NCI-H146 treated with DMSO at 0.1 percent for 48 hours (cell line): ENCODE results near the gene PPP3CB.
A peak's percentile ranks its signal among the peaks of the same experiment; 100 is the strongest.

Experiments used
- DNase-seq: peaks from one replicate; lab custom pipeline; 2025; ENCODE audit not compliant: unreplicated experiment; lab: John Stamatoyannopoulos, UW

The PPP3CB gene

DNA sequence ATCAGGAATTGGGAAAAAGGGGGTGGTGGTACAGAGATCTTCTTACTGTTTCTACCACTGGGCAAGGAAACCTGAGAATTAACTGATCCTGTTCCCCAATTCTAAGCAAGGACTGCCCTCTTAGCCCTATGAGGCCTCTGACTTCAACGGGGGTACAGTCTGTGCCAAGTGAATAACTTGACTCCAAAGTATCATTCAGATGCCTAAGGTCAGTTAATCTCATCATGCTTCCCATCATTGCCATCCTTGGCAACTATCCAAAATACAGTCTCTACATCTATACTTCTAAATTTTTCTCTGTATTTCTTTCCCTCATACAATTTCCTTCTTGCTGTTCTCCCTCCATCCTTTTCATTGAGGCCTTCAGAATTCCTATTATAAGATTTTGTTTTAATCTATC lies 10.5 kb downstream of the PPP3CB start:
- no peak for DNase-seq

DNA sequence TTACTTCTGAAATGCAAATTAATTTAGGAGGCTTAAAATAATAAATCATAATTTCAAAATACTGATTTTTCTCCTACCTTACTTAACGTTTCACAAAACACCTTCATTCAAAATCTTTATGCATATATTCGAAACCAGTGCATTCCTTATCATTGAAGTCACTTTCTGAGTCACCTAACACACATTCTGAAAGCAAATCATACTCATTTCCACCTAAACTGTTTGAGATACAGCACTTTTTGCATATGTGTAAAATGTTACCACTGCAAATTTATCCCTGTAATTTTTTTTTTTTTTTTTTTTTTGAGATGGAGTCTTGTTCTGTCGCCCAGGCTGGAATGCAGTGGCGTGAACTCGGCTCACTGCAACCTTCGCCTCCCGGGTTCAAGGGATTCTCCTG lies 15.7 kb downstream of the PPP3CB start:
- DNase-seq = no peak

GRCh38 chr10:73478636-73479035 lies 17.2 kb downstream of the PPP3CB start:
- DNase-seq = no peak

GRCh38 chr10:73471226-73471625 lies 24.6 kb downstream of the PPP3CB start:
- no peak for DNase-seq

- DNase-seq = no peak
Measured at GRCh38 chr10:73469579-73469978, 26.2 kb downstream of the PPP3CB start.

GRCh38 chr10:73467206-73467605 lies 28.6 kb downstream of the PPP3CB start:
- no peak for DNase-seq

DNA sequence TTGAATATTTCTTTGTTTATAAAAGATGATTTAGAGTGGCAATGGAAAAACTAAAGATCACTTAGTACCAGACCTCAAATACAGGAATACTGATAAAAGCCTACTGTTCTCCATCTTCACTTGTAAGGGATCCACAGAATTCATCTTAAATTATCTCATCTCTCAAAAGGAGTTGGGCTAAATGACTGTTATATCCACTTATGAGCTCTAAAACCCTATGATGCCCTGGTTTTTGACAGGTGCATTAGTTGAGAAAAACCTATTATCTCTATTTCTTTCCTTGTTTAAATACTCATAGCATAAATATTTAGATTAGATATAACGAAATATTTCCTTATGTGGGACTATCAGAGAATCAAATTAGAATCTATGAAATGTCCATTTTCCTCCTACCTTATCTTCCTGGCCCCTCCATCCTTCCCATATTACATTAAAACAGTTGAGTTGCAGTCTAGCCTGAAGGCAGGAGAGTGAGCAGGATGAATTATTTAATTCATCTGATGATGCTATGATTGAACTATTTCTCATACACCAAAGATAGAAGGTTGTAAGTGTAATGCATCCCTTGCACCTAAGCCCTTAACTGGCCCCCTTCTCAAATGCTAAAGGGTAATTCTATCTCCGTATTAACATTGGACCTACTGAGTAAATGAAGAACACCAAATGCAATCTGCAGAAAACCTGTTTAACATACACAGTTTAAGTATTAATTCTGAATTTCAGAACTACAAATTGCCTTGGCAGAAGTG lies 29.7 kb downstream of the PPP3CB start:
- DNase-seq = no peak

DNA sequence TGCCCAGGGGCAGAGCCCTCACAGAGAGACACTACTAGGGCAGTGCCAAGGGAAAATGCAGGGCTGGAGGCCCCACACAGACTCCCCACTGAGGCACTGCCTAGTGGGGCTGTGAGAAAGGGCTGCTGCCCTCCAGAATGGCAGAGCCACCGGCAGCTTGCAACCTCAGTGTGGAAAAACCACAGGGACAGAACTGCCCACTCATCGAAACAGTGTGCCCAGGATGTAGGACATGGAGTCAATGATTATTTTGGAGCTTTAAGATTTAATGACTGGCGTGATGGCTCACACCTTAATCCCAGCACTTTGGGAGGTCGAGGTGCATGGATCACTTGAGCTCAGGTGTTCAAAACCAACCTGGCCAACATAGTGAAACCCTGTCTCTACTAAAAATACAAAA lies 34.9 kb downstream of the PPP3CB start:
- no peak for DNase-seq

GRCh38 chr10:73459683-73460314 lies 36.0 kb downstream of the PPP3CB start:
- no peak for DNase-seq

GRCh38 chr10:73456187-73456890 lies 39.5 kb downstream of the PPP3CB start:
- DNase-seq = no peak

GRCh38 chr10:73449113-73449512 lies 46.7 kb downstream of the PPP3CB start:
- no peak for DNase-seq

- no peak for DNase-seq
Measured at GRCh38 chr10:73448384-73448783, 47.4 kb downstream of the PPP3CB start.

DNA sequence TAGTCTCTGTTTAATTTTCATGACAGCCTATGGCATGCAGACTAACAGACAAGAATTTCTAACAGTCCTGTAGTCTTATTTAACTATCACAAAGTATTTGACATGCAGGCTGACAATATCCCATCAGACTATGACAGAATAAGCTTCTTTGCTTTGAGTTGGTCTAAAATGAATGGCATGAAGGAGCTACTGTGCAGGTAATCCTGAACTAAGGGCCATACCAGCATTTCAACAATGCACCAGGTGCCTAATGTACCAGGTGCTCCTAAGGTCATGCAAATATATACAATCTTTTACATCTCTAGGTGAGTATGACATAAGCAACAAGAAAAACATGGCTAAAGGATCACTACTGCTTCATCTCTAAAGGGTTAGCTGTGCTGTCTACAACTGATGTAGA lies 48.9 kb downstream of the PPP3CB start:
- DNase-seq = no peak

DNA sequence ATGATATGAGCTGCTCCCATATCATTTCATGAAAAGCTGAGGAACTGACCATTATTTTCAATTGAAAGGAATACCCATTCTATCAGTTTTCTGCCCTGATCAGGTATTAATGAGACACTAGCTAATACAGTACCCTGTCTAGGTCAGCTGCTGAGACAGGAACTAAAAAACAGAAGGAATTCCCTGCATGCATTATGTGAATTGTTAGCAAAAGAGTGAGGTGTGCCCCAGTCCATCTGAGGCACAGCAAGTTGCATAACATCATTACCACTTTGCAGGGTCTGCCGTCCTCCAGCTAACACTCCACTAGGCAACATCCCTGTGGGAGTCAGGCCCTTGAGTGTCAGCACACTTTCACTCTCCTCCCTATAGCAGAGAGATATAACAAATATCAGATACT lies 51.4 kb downstream of the PPP3CB start:
- DNase-seq = no peak

DNA sequence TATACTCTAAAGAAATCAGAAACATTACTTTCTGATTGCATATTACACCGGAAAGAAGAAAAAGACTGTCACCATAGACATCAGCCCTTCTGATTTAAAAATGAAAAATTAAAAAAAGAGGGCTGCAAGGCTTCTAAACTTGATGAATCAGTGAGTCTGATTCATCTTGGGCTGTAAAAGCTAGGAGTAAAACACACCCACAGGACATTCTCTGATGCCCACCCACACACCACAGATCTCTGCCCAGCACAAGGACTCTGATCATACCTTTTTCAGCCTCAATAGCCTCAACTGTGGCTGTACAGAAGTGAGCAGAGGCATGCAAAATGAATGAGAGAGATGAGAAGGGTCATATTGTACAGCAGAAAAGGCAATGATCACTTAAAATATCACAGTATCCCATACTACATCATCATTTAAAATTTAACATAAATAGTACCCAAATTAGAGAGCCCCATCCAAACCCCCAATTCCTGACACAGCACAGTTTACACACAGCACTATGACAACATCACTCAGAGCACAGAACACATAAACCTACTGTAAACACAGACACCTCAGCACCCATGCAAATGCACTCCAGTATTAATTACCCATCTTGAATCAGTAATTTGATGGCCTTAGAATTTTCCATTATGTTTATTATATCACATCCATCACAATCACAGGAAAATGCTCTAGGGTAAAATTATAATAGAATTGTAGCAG lies 56.1 kb downstream of the PPP3CB start:
- no peak for DNase-seq

DNA sequence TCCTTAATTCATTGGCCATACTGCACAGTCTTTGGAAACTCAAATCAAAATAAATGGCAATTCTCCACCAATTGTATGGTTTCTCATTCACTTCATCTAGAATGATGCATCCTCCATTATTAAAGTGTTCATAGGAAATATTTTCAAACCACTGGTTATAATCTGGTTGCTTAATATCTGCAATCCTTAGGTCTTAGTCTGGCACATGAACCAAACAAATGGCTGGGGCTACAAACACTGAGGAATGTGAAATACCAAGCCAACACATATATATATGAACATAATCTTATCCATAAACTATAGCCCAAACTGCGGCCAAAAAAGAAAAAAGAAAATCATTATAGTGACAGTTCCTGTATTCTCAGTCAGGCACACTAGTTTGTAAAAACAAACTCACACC lies 56.8 kb downstream of the PPP3CB start:
- DNase-seq = no peak

DNA sequence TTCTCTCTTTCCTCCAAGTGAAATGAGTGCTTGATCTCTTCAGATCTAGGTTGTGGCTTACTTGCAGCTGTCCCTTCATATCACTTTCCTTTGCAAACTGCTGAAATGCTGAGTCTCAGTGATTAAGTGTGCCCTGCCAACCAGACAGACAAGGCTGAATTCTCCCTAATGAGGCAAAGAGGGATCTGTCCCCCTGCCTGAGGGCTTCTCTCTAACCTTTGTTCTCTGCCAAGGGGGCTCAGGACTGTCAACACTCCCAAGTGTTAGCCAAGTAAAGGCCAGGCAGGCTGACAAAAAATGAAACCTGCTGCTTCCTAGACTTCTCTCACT lies 62.3 kb downstream of the PPP3CB start, which contains the start of gene MSS51:
MSS51 (minus strand) TSS at position 24 of the 330 bp plus-strand sequence. CDS start 5,277 bp downstream, outside the sequence.
- peak; percentile 86 for DNase-seq

GRCh38 chr10:73432646-73433537 lies 62.9 kb downstream of the PPP3CB start:
- peak; percentile 86 for DNase-seq

DNA sequence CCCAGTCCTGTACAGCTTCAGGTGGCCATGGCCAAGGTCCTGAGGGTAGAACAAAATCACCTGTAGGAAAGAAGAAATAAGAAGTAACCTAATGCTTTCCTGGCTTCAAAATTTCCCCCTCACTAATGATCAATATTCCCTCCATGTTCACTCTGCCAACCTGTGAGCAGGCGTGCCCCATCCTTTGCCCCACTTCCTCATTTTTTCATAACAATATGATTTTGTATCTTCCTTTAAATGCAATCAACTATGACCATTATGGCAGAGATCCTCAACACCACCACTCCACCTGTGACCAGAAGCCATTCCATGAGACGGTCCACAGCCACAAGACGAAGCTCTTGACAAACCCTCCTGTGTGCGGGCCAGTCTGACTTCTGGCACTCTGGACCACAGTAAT lies 69.5 kb downstream of the PPP3CB start:
- DNase-seq = no peak

- no peak for DNase-seq
Measured at GRCh38 chr10:73424478-73424877, 71.3 kb downstream of the PPP3CB start.

GRCh38 chr10:73423309-73423708 lies 72.5 kb downstream of the PPP3CB start:
- DNase-seq = no peak
